Endometrial microvascular endothelial cells (primary cell): Measurements from ENCODE around the gene TBL1XR1. TPM values are rescaled to one million over a fixed set of nuclear protein-coding genes. Genes with fewer than 3 reads are reported as not detected.
"Not testable (repeated sequence)": the region's sequence is repeated elsewhere in the genome, so short reads cannot be mapped to it uniquely, and the experiment has no call there.

ENCODE experiments used
- in situ Hi-C: cut with HindIII; loops from 2 replicates; pipeline ENCODE4 v1.10.0; 2017; ENCODE audit warnings: low sequenced_read_pairs, low pct_unique_long_range_greater_than_20kb; ENCODE audit errors: inconsistent ontology term
- total RNA-seq: library from RNA; depleted of rRNA; stranded (reverse); fragments of >200 nt; gene quantifications from one replicate; pipeline ENCODE4 v1.2.3, GENCODE V29; 2015; ENCODE audit errors: inconsistent ontology term

Gene TBL1XR1
- total RNA-seq, 1 donor from 2014 or later: 60.8 TPM

DNA sequence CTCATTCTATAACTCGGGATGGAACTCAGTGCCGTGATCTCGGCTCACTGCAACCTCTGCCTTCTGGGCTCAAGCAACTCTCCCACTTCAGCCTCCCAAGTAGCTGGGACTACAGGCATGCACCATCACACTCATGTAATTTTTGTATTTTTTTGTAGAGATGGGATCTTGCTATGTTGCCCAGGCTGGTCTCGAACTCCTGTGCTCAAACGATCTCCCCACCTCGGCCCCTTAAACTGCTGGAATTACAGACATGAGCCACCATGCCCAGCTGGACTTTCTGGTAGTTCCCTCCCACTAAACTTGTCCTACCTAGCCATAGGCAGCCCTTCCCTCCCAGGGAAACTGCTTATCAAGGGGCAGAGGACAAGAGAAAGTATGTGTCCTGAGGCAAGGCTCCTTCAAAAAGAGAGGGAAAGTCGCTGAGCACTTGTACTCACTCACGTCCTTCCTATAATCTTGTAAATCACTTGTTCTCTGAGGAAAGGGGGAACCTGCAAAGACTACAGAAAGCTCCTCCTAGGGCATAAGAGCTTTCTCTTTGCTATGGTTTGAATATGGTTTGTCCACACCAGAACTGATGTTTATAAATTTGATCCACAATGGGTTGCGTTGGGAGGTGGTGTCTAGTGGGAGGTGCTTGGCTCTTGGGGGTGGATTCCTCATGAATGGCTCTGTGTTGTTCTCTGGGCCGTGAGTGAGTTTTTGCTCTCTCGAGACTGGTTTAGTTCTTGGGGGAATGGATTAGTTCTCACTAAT is 13.6 kb upstream of the TBL1XR1 start:
- in situ Hi-C loops: no loop called here

DNA sequence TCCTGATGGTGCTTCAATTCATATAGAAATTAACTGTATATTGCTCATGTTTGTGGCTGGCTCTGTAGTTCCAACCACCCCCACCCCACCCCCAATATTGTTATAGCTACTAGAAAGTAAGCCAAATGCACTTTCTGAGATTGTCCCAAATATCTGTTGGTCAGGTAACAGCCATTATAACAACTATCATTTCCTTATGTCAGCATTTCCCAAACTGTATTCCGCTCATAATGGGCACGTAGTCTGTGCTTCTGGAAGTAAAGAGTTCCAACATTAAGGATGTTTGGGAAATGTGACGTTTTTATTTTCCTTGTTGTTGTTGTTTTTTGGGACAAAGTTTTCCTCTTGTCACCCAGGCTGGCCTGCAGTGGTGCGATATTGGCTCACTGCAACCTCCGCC is 12.2 kb upstream of the TBL1XR1 start:
- in situ Hi-C loops: no loop called here

DNA sequence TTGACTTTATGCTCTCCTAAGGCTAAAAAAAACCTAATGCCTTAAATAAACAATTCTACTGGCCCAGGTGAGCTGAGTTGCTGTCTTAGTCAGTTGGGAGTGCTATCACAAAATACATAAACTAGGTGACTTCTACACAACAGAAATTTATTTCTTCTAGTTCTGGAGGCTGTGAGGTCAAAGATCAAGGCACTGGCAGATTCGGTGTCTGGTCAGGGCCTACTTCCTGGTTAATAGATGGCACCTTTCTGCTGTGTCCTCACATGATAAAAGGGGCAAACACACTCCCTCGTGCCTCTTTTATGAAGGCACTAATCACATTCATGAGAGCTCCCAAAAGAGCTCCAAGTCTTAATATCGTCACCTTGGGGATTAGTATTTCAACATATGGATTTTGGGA is 11.5 kb upstream of the TBL1XR1 start:
- in situ Hi-C loops: no loop called here

DNA sequence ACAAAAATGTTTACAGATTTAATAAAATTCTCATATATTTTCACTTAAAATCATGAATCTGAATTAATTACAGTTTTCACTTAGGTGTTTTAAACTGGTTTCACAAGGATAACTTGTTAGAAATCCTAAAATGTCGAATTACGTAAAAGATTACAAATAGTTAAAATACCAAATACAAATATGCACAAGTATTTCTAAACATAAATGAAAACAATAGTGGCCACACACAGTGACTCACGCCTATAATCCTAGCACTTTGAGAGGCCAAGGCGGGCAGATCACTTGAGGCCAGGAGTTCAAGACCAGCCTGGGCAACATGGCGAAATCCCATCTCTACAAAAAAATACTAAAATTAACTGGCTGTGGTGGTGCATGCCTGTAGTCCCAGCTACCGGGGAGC is 10.9 kb upstream of the TBL1XR1 start:
- in situ Hi-C loops: no loop called here

GRCh38 chr3:177206936-177207335 is 9.7 kb upstream of the TBL1XR1 start:
- in situ Hi-C loops: no loop called here

GRCh38 chr3:177203689-177204395 is 6.6 kb upstream of the TBL1XR1 start:
- in situ Hi-C loops: no loop called here

DNA sequence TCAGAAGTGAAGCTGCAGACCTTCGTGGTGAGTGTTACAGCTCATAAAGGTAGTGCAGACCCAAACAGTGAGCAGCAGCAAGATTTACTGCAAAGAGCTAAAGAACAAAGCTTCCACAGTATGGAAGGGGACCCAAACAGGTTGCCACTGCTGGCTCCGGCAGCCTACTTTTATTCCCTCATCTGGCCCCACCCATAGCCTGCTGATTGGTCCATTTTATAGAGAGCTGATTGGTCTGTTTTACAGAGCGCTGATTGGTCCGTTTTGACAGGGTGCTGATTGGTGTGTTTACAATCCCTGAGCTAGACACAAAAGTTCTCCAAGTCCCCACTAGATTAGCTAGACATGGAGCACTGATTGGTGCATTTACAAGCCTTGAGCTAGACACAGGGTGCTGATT is 5.7 kb upstream of the TBL1XR1 start:
- in situ Hi-C loops: not testable (repeated sequence)

DNA sequence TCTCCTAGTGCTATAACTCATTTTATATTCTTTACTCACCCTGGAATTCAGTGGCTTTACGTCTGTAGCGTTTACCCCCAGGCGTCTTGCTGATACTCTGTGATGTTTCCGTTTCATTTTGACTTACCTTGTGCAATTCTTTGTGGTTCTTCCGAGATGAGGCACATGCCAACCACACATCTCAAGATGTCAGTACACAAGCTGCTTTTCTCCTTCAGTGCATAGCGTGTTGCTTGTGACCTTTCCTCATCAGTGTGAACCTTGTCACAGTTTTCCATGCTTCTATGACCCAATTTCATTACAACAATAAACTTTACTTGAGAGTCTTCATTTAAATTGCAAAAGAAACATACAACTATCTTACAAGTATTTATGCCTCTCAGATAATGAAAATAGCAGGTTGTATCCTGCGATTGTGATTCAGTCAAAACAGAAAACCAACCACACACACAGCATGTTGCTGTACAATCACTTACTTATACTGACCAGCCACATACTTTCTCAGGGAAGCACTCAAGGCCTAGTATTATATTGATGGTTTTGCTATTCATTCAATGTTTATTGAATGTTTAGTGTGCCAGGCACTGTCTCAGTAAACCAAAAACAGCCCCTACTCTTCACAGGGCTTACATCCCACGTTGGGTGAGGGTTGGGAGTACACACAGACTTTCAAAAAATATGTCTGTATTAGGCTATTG is 4.6 kb upstream of the TBL1XR1 start:
- in situ Hi-C loops: no loop called here

DNA sequence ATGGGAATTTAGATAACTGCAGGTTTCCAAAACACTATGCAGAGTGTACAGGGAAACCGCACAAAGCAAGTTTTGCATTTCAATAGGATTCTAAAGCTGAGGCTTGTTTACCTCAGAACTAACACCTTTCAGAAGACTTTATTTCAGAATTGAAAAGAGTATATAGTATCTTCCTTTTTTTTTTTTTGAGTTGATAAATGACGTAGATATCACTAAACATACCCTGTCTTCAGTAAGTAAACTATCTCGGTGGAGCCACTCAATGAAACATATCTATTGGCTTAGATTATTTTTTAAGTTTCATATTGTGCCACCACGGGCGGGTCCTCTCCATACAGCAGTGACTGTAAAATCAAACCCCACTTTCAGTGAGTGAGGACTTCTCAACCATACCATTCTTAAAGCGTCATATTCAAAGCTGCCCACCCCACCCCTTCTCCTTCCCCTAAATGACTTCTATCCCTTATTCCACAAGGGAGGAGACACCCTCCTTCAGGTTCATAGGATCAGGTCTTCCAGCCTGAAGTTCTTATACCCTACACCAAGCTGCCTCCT is 2.0 kb upstream of the TBL1XR1 start:
- in situ Hi-C loops: loop anchor here (5.0 to 25.0 kb wide), 2 partner anchors 158 to 1138 kb away; no protein-coding TSS in a partner anchor

DNA sequence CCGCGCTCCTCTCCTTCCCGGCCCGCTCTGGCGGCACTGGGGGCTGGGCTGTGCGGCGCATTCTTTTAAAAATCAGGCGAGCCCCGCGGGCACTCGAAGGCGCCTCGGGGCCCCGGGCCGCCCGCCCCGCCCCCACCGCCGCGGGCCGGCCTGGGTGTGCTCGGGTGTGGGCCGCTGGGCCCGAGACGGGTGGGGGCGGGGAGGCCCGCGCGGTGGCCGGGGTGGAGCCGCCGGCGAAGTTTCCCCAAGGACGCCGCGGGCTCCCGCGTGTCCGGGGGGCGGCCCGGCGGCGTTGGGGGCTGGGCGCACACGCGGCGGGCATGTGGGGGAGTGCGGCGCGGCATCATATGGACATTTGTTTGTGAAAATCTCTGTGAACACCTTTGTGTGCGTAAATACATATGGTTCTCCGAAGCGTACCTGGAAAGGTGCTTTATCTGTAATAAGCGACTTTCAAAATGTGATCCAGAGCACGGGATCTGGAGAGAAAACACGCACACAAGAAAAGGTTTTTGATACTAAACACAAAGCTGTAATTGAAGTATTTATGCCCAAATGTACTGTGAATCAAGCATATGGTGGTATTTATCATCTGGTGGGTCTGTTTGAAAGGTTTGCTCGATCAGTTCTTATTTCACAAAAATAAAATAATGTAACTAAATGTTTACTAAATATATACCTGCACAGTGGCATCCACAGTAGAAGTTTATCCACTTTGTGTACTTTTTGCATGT is 612 bp upstream of the TBL1XR1 start:
- in situ Hi-C loops: loop anchor here (5.0 to 25.0 kb wide), 2 partner anchors 159 to 1139 kb away; no protein-coding TSS in a partner anchor

DNA sequence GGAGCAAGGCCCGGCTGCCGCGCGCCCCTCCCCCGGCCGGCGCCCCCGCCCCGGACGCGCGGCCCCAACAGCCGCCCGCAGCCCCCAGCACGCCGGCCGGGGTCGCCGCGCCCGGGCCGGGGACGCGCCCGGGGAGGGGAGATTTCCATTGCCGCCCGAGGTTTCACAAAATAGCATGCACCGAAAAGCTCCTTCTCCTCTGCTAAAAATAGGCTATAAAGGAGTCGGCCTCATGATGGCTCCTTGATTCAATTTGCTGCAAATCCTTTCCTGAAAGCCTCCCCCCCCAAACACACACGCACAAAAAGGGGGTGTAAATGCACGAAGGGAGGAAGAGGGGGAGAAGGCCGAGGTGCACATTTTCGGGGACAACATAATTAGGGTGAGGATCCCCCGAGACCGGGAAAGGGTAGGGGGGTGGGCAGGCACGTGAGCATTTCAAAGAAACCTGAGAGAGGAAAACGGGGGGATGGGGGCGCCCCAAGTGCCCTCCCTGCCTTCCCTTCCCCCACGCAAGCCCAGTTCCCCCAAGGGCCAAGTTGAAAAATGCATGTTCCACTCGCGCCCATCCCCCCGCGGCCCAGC is 734 bp downstream of the TBL1XR1 start:
- in situ Hi-C loops: loop anchor here (5.0 to 25.0 kb wide), 2 partner anchors 161 to 1141 kb away; no protein-coding TSS in a partner anchor

- in situ Hi-C loops: loop anchor here (5.0 to 25.0 kb wide), 2 partner anchors 161 to 1141 kb away; no protein-coding TSS in a partner anchor
Measured at GRCh38 chr3:177196008-177196455, 1.2 kb downstream of the TBL1XR1 start.

DNA sequence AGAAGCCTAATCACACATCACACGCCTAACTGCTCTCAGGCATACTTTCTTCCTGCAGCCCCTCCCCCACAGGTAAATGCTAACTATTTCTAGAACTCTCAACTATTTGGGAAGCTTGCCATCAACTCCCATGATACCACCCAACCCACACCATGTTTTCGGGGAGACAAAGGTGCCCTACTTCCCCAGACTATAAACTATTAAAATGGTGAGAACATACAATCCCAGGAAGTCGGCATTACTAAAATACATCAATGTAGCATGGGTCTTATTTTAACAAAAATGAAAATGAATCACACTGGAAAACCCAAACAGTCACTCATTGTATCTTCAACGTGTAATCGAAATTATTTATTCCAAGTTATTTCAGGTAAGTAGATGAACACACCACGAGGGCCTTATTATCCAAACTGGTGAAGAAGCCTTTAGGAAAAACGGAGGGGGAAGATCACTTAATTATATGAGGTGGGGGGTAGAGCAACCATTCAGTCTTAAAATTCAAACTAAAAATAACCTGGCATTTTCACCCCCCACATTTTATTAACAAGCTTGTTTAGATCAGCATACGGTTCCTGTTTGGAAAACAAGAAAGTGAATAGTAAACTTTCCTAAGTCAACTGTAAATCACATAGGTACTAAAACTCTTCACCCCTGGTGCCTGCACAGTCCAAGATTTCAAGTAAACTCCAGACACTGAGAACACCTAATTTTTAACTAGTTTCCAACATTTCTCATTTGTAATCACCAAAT is 1.9 kb downstream of the TBL1XR1 start:
- in situ Hi-C loops: loop anchor here (5.0 to 25.0 kb wide), 2 partner anchors 162 to 1142 kb away; no protein-coding TSS in a partner anchor

DNA sequence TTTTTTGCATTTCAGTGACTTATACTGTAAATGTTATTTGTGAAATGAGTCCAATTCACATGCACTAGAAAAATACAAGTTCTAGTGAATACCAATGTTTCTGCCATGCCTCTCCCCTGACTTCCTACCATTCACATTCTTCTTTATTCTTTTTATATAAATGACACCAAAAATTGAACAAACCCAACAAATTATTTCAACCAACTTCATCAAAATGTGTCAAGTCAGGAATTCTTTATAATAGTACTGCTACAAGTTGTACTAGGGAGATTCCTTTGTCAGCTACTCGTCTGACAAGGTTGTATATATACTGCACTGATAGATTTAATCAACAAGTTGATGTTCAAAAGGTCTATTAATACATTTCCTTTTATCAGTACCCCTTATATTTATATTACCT is 3.0 kb downstream of the TBL1XR1 start:
- in situ Hi-C loops: loop anchor here (25.0 kb wide), 1 partner anchor 1143 kb away; no protein-coding TSS in a partner anchor

- in situ Hi-C loops: loop anchor here (25.0 kb wide), 1 partner anchor 1144 kb away; no protein-coding TSS in a partner anchor
Measured at GRCh38 chr3:177193688-177194268, 3.5 kb downstream of the TBL1XR1 start.

- in situ Hi-C loops: loop anchor here (25.0 kb wide), 1 partner anchor 1144 kb away; no protein-coding TSS in a partner anchor
Measured at GRCh38 chr3:177193275-177193674, 4.0 kb downstream of the TBL1XR1 start.
